ENCODE data around the gene SACS. TPM values are rescaled to one million over a fixed set of nuclear protein-coding genes. Genes with fewer than 3 reads are reported as not detected.

The SACS gene
- total RNA-seq, 1 experiment from 2014 or later, result 53.0 TPM

- no peak overlapping the region for H2AK5ac ChIP-seq (ENCODE audit: insufficient read length, low read length)
- H3K23me2 ChIP-seq (ENCODE audit: insufficient read length, low read depth, low read length, poor library complexity, severe bottlenecking), result no peaks in the 10 kb centered on the region
- no peak overlapping the region for H2BK12ac ChIP-seq (ENCODE audit: insufficient read length, low read depth, low read length)
- no peak overlapping the region for H2AFZ ChIP-seq (ENCODE audit: low read length)
- H3K79me1 ChIP-seq (ENCODE audit: insufficient read depth, low read depth, low read length, poor library complexity, severe bottlenecking), result no peaks in the 10 kb centered on the region
- no peak overlapping the region for H3K18ac ChIP-seq (ENCODE audit: insufficient read length, low read depth, low read length)
- no peak overlapping the region for H3K9ac ChIP-seq (ENCODE audit: extremely low read depth, insufficient read length, low read length)
- no peak overlapping the region for H3K56ac ChIP-seq (ENCODE audit: insufficient read length, low read depth, low read length)
- no peaks in the 10 kb centered on the region for H3K9me3 ChIP-seq (ENCODE audit: control insufficient read depth, low read depth, low read length)
- no peak overlapping the region for H3K14ac ChIP-seq (ENCODE audit: insufficient read depth, low read length)
- H3K36me3 Mint-ChIP-seq (ENCODE audit: insufficient read depth in 1 of 3, low read depth in 3 of 3), result peaks cover 2 to 24% (median 5%) of the 10 kb centered on the region in 3 experiments; a peak in 6 of 7 replicates
- H2BK15ac ChIP-seq (ENCODE audit: low read depth, low read length), result no peak overlapping the region
- H3T11ph ChIP-seq (ENCODE audit: low read length), result no peak overlapping the region
- peaks cover 19 to 20% of the 10 kb centered on the region in 2 experiments for H3K9me3 Mint-ChIP-seq
- H4K5ac ChIP-seq (ENCODE audit: insufficient read length, low read depth, low read length), result no peak overlapping the region
- H3K27ac Mint-ChIP-seq, result no peak overlapping the region
- no peak overlapping the region for H2BK20ac ChIP-seq (ENCODE audit: low read depth, low read length, poor library complexity, severe bottlenecking)
- H3K23ac ChIP-seq (ENCODE audit: insufficient read length, low read depth, low read length), result no peak overlapping the region
- no peak overlapping the region for H2BK120ac ChIP-seq (ENCODE audit: low read depth, low read length, poor library complexity, severe bottlenecking)
- H3K4me2 ChIP-seq (ENCODE audit: insufficient read depth, insufficient read length, low read length), result no peak overlapping the region
- no peak overlapping the region for H4K91ac ChIP-seq (ENCODE audit: insufficient read length, low read depth, low read length)
- H3K4me3 Mint-ChIP-seq, result no peak overlapping the region
- no peak for TF ChIP-seq CTCF (conservative IDR thresholded peaks at IDR 0.05)
- no peaks in the 10 kb centered on the region for H3K27me3 ChIP-seq (ENCODE audit: insufficient read depth, low read length)
- H3K27ac ChIP-seq (ENCODE audit: insufficient read length, low read depth, low read length), result no peak overlapping the region
- no peaks in the 10 kb centered on the region for H4K20me1 ChIP-seq (ENCODE audit: control insufficient read depth, insufficient read depth, insufficient read length)
- H2BK5ac ChIP-seq (ENCODE audit: insufficient read length, low read length), result no peak overlapping the region
- DNase-seq, result no peak
- no peaks in the 10 kb centered on the region for H3K4me1 ChIP-seq (ENCODE audit: insufficient read depth, low read length)
- H3K4me1 Mint-ChIP-seq, result no peaks in the 10 kb centered on the region
- H3K79me2 ChIP-seq (ENCODE audit: insufficient read depth, low read length), result no peaks in the 10 kb centered on the region
- no peak overlapping the region for H4K8ac ChIP-seq (replicated peaks; ENCODE audit: insufficient read length, low read depth, low read length)
- no peak overlapping the region for H3K4ac ChIP-seq (ENCODE audit: low read depth, low read length)
- no peaks in the 10 kb centered on the region for H3K27me3 Mint-ChIP-seq (ENCODE audit: low read depth)
Measured at GRCh38 chr13:23477101-23477500, 43.6 kb upstream of the SACS start.
